22Rv1 (cell line): ENCODE measurements around the gene NT5E.

ENCODE experiments used
- H3K27ac ChIP-seq: fragments of 450-650 bp; 2 replicates; pipeline ENCODE4 v1.5.1; 2017
- CTCF ChIP-seq: fragments of 450-650 bp; IDR thresholded peaks from 2 replicates; pipeline ENCODE4 v1.5.1; 2017; ENCODE audit warnings: mild to moderate bottlenecking
- ZFX ChIP-seq: fragments of 450-650 bp; IDR thresholded peaks from 2 replicates; pipeline ENCODE4 v1.6.1; 2017; ENCODE audit warnings: antibody characterized with exemption, borderline replicate concordance

NT5E gene

GRCh38 chr6:85416766-85417165, 33.1 kb upstream of the NT5E start:
- TF ChIP-seq CTCF: no peak
- no peak for TF ChIP-seq ZFX
- no peak overlapping the region for H3K27ac ChIP-seq

- TF ChIP-seq CTCF: no peak
- no peak for TF ChIP-seq ZFX
- H3K27ac ChIP-seq: no peak overlapping the region
Measured at GRCh38 chr6:85417336-85417735, 32.5 kb upstream of the NT5E start.

GRCh38 chr6:85418059-85418458, 31.8 kb upstream of the NT5E start:
- TF ChIP-seq ZFX: no peak
- no peak overlapping the region for H3K27ac ChIP-seq

- H3K27ac ChIP-seq: no peak overlapping the region
- TF ChIP-seq CTCF: no peak
Measured at GRCh38 chr6:85419046-85419759, 30.7 kb upstream of the NT5E start.

- H3K27ac ChIP-seq: no peak overlapping the region
- TF ChIP-seq CTCF: no peak
- no peak for TF ChIP-seq ZFX
Measured at GRCh38 chr6:85420551-85420950, 29.3 kb upstream of the NT5E start.

- H3K27ac ChIP-seq: no peak overlapping the region
- TF ChIP-seq ZFX (no peak), CTCF (no peak)
Measured at GRCh38 chr6:85421181-85421580, 28.7 kb upstream of the NT5E start.

- no peak overlapping the region for H3K27ac ChIP-seq
- TF ChIP-seq ZFX (no peak), CTCF (no peak)
Measured at GRCh38 chr6:85421972-85422371, 27.9 kb upstream of the NT5E start.

- no peak for TF ChIP-seq ZFX
- TF ChIP-seq CTCF: no peak
- H3K27ac ChIP-seq: no peak overlapping the region
Measured at GRCh38 chr6:85422996-85423395, 26.9 kb upstream of the NT5E start.
